ENCODE results near the gene TSSC4.

DNA sequence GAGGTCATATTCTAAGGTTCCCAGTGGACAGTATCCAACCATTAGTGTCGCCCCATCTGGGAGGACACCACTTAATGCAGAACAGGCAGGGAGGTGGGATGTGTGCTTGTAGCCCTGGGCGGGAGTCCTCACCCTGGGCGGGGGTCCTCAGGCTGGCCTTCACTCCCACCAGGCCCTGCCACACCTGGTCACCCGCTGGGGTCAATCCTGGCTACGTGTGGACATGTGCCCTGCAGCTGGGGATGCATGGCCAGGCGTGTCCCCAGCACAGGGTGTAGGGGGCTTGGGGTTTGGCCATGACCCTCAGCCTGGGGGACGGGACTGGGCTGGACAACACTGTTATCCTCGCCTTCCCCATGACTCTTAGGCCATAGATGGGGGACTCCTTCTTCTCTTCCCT is 25.0 kb downstream of the TSSC4 start:
- no peak for TF ChIP-seq FOXK2 (IDR thresholded peaks at IDR 0.05)
- TF ChIP-seq FOXM1 (IDR thresholded peaks at IDR 0.05; ENCODE audit: borderline replicate concordance) = no peak
- TF ChIP-seq ARNT (IDR thresholded peaks at IDR 0.05) = no peak
- TF ChIP-seq SUZ12 (IDR thresholded peaks at IDR 0.05) = no peak
- no peak for TF ChIP-seq LEF1 (IDR thresholded peaks at IDR 0.05; ENCODE audit: borderline replicate concordance)
- TF ChIP-seq ELF4 (IDR thresholded peaks at IDR 0.05) = no peak
- TF ChIP-seq HDGF (IDR thresholded peaks at IDR 0.05; ENCODE audit: borderline replicate concordance) = no peak
- TF ChIP-seq, protein P1, sequence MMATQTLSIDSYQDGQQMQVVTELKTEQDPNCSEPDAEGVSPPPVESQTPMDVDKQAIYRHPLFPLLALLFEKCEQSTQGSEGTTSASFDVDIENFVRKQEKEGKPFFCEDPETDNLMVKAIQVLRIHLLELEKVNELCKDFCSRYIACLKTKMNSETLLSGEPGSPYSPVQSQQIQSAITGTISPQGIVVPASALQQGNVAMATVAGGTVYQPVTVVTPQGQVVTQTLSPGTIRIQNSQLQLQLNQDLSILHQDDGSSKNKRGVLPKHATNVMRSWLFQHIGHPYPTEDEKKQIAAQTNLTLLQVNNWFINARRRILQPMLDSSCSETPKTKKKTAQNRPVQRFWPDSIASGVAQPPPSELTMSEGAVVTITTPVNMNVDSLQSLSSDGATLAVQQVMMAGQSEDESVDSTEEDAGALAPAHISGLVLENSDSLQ (IDR thresholded peaks at IDR 0.05) = no peak
- no peak for TF ChIP-seq BHLHE40 (IDR thresholded peaks at IDR 0.05; ENCODE audit: borderline replicate concordance)

All from HEK293T (cell line).